Right lobe of liver (tissue), 6 donors: ENCODE results near the gene NPEPL1. TPM values are rescaled to one million over a fixed set of nuclear protein-coding genes. Genes with fewer than 3 reads are reported as not detected.

Source experiments
- ATAC-seq, 4 donors: fragments of 200-7000 bp; cut with Tn5 transposase; one replicate each; pipeline ENCODE4 v1.9.1; 2020; ENCODE audit warnings: mild to moderate bottlenecking in 4 of 4, moderate library complexity in 4 of 4
- DNase-seq, 3 donors: peaks; one replicate each; pipeline ENCODE4 v3.0.0-alpha.2; 2020
- H3K27ac ChIP-seq, 3 donors: fragments of 200-600 bp; one replicate each; pipeline ENCODE4 v1.8.0; 2022
- H3K27me3 ChIP-seq, 2 donors: fragments of 200-600 bp; one replicate each; pipeline ENCODE4 v1.8.0; 2022
- H3K36me3 ChIP-seq, 4 donors: fragments of 200-600 bp; sonication (generic) in 1 of 4; one replicate each; pipeline versions ENCODE4 v1.5.1 to v1.8.0; 2017 to 2022; ENCODE audit warnings: control low read depth in 1 of 4
- H3K4me1 ChIP-seq, 4 donors: fragments of 200-600 bp; sonication (generic) in 1 of 4; one replicate each; pipeline versions ENCODE4 v1.5.1 to v1.8.0; 2017 to 2022; ENCODE audit warnings: control low read depth in 1 of 4
- H3K4me3 ChIP-seq, 3 donors: fragments of 200-600 bp; one replicate each; pipeline ENCODE4 v1.8.0; 2022
- H3K9me3 ChIP-seq, 4 donors: fragments of 200-600 bp; sonication (generic) in 1 of 4; one replicate each; pipeline versions ENCODE4 v1.5.1 to v1.8.0; 2017 to 2022; ENCODE audit warnings: control low read depth in 1 of 4
- POLR2A ChIP-seq: fragments of 450-650 bp; IDR thresholded peaks from one replicate; pipeline ENCODE4 v1.6.1; 2017; ENCODE audit warnings: antibody characterized with exemption, mild to moderate bottlenecking
- WGBS: methylation state at CpG from one replicate; pipeline ENCODE4 v1.1.6; 2018; ENCODE audit warnings: low coverage, low lambda C conversion rate; ENCODE audit not compliant: insufficient coverage; ENCODE audit errors: missing lambda C conversion rate; 5-methylcytosine and 5-hydroxymethylcytosine counted together
- intact Hi-C, 2 donors: fragments of 100-400 bp; cut with DNase I; formaldehyde crosslinking; loops; one replicate each; pipeline versions ENCODE4 v1.11.2 to v1.14.1; 2022
- total RNA-seq, 6 experiments: library from RNA; depleted of rRNA in 2 of 6; stranded (reverse); fragments of >200 nt in 2 of 6; fragmentation: NEBNext Ultra II Directional in 3 of 6; extraction: Animal tissue kit (Norgen Biotek cat#: 25700) in 3 of 6; gene quantifications; one replicate each; pipeline versions ENCODE4 v1.1.0 to v1.2.4, GENCODE V29; 2016 to 2023
- TF ChIP-seq, protein P1 (sequence below), 4 donors: fragments of 200-600 bp in 3 of 4; fragments of 450-650 bp in 1 of 4; IDR thresholded peaks; one replicate each; pipeline versions ENCODE4 v1.5.1 to v1.8.0; 2016 to 2022; ENCODE audit warnings: antibody characterized with exemption in 4 of 4, mild to moderate bottlenecking in 2 of 4
- donor health status: DM: no; HTN: yes; CAD: no.
- donor health status: DM: no; HTN: no; CAD: no.
- donor health status: DM: no; HTN: no; CAD: no.
- donor health status: DM: no; HTN: yes; CAD: no.
- donor health status: DM: no; HTN: yes; CAD: no.

The NPEPL1 gene
- total RNA-seq, 6 experiments from 2014 or later: 7.7 to 13.9 (median 10.1) TPM

DNA sequence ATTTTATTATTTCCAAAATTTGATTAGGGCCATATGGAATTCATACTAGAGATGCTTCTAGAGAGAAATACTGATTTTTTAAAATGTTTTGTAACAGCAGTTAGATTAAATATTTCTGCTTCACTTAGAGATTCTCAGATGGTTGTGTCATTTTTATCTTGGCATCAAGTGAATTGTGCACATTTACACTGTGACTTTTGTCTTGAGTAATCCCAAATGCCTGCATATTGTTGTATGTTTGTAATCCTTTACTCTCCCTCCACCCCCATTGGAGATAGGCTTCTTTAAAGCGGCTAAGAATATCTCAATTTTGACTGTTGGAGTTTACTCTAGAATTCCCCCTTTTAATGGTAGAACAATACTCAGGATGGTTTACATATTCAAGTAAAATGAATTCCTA is 22.5 kb upstream of the NPEPL1 start:
- Histone ChIP-seq H3K27ac (no peak overlapping the region), H3K4me1 (no peaks in the 10 kb centered on the region), H3K27me3 (no peaks in the 10 kb centered on the region), H3K4me3 (no peak overlapping the region), H3K9me3 (no peaks in the 10 kb centered on the region), H3K36me3 (peaks cover 6 to 64% (median 14%) of the 10 kb centered on the region in 4 donors)
- WGBS: 100% methylated on average over 1 of the region's 1 CpG
- DNase-seq (no peak), ATAC-seq (no peak)
- TF ChIP-seq, protein P1, sequence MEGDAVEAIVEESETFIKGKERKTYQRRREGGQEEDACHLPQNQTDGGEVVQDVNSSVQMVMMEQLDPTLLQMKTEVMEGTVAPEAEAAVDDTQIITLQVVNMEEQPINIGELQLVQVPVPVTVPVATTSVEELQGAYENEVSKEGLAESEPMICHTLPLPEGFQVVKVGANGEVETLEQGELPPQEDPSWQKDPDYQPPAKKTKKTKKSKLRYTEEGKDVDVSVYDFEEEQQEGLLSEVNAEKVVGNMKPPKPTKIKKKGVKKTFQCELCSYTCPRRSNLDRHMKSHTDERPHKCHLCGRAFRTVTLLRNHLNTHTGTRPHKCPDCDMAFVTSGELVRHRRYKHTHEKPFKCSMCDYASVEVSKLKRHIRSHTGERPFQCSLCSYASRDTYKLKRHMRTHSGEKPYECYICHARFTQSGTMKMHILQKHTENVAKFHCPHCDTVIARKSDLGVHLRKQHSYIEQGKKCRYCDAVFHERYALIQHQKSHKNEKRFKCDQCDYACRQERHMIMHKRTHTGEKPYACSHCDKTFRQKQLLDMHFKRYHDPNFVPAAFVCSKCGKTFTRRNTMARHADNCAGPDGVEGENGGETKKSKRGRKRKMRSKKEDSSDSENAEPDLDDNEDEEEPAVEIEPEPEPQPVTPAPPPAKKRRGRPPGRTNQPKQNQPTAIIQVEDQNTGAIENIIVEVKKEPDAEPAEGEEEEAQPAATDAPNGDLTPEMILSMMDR (IDR thresholded peaks at IDR 0.05): no peak
- intact Hi-C loops: no loop called here

DNA sequence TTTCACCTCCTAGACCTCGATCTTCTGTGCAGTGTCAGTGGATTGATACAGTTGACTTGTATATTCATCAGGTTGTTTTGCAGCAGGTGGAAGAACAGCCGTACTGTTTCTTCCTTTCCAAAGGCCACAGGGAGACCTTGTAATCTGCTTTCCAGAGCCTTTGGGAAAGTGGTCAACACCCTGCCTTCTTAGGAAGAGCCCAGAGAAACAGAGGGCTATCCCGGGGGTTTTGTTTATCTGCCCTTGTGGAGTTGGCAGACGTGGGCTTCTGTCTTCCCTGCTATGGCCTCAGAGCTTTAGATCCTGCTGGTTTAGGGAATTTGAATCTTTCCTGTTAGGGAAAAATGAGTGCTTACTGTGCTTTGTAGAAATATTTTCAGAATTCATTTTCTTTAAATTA is 21.9 kb upstream of the NPEPL1 start:
- Histone ChIP-seq H3K36me3 (peaks cover 9 to 70% (median 17%) of the 10 kb centered on the region in 4 donors), H3K4me3 (no peak overlapping the region), H3K27me3 (no peaks in the 10 kb centered on the region), H3K27ac (no peak overlapping the region), H3K9me3 (no peaks in the 10 kb centered on the region), H3K4me1 (no peaks in the 10 kb centered on the region)
- intact Hi-C loops: no loop called here
- ATAC-seq: no peak
- WGBS: 61% methylated on average over 4 of the region's 4 CpGs
- TF ChIP-seq POLR2A: no peak
- TF ChIP-seq, protein P1 (IDR thresholded peaks at IDR 0.05): no peak
- no peak for DNase-seq

DNA sequence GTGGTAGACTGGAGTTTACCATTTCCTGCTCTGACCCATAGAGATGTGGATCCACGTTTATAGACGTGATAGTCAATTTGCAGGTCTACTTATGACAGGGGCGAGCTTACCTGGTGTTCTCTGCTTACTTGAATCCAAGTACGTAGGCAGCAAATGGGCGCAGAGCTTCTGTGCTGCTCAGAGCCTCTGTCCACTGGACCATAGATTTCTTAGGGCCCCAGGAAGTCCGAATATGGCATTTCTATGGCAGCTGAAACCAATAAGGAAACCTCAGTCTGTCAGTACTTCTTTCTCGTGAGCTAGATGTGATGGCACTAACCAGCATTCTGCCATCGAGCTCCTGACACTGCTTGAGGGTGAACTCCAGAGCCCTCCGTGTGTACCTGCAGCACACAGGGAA is 19.5 kb upstream of the NPEPL1 start:
- WGBS: 92% methylated on average over 9 of the region's 9 CpGs
- ATAC-seq (no peak), DNase-seq (no peak)
- TF ChIP-seq POLR2A: no peak
- TF ChIP-seq, protein P1 (IDR thresholded peaks at IDR 0.05): no peak
- H3K27ac ChIP-seq: no peak overlapping the region
- no peak overlapping the region for H3K4me3 ChIP-seq
- peaks cover 6 to 77% (median 20%) of the 10 kb centered on the region in 4 donors for H3K36me3 ChIP-seq
- H3K27me3 ChIP-seq: no peaks in the 10 kb centered on the region
- intact Hi-C loops: no loop called here
- H3K4me1 ChIP-seq: no peaks in the 10 kb centered on the region
- no peaks in the 10 kb centered on the region for H3K9me3 ChIP-seq

DNA sequence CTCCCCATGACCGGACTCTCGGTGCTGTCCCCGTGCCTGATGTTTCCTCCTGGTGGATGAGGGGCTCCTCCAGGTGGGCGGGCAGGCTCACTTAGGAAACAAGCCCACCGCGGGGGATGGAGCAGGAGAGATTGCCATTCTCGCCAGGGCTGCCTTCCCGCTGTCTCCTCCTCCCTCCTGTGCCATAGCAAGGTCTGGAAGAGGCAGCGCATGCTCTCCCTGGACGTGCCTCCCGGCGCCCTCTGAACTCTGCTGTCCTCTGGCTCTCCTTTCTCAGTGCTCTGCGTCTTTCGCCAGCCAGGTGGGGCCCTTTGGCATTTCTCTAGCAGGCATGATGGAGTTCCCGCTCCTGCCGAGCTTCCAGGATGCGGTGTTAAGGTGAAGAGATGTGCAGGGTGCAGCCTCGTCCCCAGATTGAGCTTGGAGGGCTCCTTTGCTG is 17.4 kb upstream of the NPEPL1 start:
- TF ChIP-seq POLR2A: no peak
- TF ChIP-seq, protein P1 (IDR thresholded peaks at IDR 0.05): no peak
- no peaks in the 10 kb centered on the region for H3K9me3 ChIP-seq
- WGBS: 92% methylated on average over 5 of the region's 18 CpGs
- no peak overlapping the region for H3K4me3 ChIP-seq
- intact Hi-C loops: no loop called here
- H3K4me1 ChIP-seq: no peaks in the 10 kb centered on the region
- no peak for DNase-seq
- no peaks in the 10 kb centered on the region for H3K27me3 ChIP-seq
- ATAC-seq: no peak
- H3K36me3 ChIP-seq: peaks cover 0 to 59% (median 20%) of the 10 kb centered on the region in 4 donors
- no peak overlapping the region for H3K27ac ChIP-seq

DNA sequence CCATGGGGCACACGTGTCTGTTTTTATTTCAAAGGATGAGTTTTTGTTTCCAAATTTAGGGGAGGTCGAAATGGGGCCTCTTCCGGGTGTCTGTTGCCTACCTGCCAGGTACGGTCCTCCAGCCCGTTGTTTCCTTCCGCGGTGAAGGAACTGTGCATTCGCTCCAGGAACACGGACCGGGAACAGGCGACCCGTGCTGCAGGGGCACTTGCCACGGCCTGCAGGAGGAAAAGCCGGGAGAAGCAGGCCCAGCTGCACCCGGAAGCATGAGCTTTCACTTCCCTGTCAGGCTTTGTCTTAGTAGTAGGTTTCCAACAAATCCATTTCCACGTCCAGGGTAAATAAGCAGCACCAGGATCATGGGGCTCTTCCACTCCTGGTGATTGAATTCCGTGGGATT is 17.0 kb upstream of the NPEPL1 start:
- DNase-seq (no peak), ATAC-seq (no peak)
- 70% methylated on average over 6 of the region's 17 CpGs for WGBS
- Histone ChIP-seq H3K27ac (no peak overlapping the region), H3K9me3 (no peaks in the 10 kb centered on the region), H3K4me3 (no peak overlapping the region), H3K27me3 (no peaks in the 10 kb centered on the region), H3K4me1 (no peaks in the 10 kb centered on the region), H3K36me3 (peaks cover 0 to 59% (median 19%) of the 10 kb centered on the region in 4 donors)
- intact Hi-C loops: no loop called here
- TF ChIP-seq, protein P1 (IDR thresholded peaks at IDR 0.05): no peak
- TF ChIP-seq POLR2A: no peak
